CD1c-positive myeloid dendritic cell (primary cell): ENCODE results near the gene FHL3.
A peak's percentile ranks its signal among the peaks of the same experiment; 100 is the strongest.

Experiments
- DNase-seq: peaks from one replicate; pipeline ENCODE4 v3.0.0-alpha.2; 2016; ENCODE audit errors: extremely low spot score

Gene FHL3

DNA sequence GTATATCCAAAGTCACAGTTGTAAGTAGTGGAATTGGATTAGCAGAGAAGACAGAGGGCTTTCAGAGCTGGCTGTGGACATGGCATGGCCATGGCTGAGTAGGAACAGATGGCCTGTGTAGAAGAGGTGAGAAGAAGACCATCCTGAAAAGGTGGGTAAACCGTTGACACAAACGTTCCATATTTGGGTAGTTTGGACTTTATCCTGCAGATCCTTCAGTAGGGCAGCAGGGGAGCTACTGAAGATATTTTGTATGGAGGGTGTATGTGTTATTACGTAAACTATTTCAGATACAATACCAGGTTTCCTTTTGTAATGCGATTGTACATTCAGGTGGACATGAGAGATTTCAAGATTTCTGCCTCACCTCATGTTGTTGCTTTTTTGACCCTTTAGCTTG is 8.9 kb upstream of the FHL3 start:
- DNase-seq: no peak

DNA sequence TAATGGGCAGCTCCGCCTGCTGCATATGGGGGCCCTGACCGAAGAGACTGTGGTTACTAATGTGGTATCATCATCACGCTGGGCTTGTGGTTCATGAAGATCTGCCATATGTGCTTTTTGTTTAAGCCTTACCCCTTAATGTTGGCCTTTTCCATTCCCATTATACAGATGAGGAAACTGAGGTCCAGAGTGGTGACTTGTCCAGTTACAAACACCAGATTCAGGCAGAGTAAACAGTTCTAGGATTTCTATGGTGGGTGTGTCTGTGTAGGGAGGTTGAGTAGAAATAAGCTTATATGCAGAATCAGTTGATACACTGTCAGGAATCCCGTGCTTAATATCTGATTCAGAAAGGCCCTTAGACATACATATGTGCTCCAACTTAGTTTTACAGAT is 7.9 kb upstream of the FHL3 start:
- no peak for DNase-seq

DNA sequence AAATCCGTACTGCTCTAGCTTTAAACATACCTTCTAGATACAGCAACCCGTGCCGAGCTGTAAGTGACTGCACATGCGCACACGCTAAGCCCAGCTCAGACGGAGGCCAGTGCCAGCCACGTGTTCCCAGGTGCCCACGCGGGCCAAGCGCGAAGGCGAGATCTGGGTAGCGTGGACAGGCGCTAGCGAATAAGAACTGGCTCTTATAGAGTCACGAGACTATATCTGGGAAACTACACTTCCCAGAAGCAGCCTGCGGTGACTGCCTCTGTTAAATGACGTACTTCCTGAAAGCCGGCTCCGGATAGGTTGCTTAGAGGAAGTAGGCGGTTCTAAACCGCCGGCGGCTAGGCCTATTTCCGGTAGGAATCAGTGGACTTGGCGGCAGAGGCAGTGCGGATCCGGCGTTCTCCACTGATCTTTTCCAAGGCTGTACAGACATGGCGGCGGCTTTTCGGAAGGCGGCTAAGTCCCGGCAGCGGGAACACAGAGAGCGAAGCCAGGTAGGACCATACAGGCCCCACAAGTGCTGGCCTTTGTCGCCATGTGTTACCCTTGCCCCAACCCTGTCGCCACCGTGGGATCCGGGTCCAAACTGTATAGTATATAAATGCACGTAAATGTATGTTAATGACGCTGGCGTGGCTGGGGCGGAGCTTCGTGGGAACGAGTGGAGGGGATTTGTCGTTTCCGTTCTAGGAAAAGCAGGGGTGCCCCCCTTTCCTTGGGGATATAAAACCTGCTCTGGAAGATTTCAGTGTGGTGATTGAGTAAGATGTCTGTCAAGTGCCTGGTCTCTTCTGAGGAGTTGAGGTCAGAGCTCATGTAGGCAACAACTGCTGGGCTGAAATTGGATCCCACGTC is 7.3 kb upstream of the FHL3 start, which contains the start of gene UTP11:
TSS of gene UTP11 (plus strand) at position 372 of the 864 bp plus-strand sequence. CDS start at position 441, 69 bp downstream.
- DNase-seq: peak; percentile 98

DNA sequence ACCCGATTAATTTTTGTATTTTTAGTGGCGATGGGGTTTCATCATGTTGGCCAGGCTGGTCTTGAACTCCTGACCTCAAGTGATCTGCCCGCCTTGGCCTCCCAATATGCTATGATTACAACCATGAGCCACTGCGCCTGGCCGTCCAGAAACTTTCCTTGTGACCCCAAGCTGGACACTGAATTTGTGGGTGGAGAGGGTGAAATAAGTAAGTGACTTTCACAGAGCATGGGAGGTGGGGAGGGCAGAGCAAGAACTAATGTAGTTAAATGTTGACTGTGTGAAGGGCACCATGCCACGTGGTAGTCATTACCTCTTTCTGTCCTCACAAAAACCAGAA is 4.5 kb upstream of the FHL3 start:
- DNase-seq: no peak

DNA sequence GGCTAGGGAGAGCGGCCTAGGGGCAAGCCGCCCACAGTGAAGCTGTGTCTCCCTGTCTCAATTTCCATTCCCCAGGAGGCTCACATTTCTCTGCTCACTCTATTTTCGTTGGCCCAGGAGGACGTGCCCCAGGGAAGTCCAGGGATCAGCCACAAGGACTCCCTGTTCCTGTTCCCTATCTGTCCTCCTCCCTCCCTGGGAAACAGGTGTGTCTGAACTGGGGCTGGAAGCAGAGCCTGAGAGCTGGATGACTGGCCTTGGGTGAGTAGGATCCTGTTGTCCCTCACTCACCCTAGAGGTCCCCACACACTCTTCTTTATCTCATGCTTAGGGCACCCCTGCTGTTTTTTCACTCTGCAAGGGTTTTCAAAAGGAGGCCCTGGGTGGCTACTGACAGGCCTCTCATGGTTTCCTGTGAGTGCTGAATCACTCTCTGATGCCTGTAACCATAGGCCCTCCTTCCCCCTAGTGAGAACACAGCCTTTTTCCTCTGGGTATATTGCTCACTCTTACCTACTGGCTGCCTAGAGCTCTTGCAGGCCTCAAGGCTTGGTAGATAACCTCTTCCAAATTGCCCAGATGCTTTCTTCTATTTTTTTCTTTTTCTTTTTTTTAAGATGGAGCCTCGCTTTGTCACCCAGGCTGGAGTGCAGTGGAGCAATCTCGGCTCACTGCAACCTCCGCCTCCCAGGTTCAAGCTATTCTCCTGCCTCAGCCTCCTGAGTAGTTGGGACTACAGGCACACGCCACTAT is 4.0 kb upstream of the FHL3 start:
- DNase-seq: peak; percentile 40

DNA sequence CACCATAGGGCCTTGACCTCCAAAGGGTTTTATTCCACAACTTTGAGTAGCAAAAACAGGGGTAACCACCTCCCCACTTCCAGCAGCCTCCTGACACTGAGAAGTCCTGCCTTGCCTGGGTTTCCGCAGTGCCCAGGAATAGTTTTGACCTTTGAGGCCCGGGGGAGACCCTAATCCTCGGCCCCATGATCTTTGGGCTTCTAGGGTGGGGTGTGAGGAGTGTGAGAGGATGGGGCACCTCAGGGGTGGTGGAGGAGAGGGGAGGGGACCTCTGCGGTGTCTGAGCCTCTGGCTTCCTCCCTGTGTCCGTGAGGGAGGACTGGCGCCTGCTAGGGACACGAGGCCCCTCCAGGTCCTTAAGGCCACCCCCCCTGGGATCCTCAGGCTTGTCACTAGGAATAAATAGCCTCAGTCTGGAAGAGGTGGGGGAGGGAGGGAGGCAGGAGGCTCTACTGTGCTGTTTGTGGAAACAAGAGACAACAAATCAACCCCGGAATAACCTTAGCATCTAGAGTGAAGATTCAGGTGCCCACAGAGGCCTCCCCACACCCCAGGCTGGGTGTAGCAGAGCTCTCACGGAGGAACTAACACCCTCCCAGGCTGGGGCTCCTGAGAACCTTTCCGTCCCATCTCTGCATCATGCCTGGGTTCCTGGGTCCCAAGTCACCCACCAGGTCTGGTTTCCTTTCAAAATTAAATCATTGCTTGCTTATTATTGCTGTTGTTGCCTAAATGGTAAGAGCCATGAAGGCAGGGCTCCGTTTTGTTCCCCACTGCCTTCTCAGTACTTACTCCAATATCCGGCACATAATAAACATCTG is 904 bp upstream of the FHL3 start:
- peak; percentile 4 for DNase-seq

DNA sequence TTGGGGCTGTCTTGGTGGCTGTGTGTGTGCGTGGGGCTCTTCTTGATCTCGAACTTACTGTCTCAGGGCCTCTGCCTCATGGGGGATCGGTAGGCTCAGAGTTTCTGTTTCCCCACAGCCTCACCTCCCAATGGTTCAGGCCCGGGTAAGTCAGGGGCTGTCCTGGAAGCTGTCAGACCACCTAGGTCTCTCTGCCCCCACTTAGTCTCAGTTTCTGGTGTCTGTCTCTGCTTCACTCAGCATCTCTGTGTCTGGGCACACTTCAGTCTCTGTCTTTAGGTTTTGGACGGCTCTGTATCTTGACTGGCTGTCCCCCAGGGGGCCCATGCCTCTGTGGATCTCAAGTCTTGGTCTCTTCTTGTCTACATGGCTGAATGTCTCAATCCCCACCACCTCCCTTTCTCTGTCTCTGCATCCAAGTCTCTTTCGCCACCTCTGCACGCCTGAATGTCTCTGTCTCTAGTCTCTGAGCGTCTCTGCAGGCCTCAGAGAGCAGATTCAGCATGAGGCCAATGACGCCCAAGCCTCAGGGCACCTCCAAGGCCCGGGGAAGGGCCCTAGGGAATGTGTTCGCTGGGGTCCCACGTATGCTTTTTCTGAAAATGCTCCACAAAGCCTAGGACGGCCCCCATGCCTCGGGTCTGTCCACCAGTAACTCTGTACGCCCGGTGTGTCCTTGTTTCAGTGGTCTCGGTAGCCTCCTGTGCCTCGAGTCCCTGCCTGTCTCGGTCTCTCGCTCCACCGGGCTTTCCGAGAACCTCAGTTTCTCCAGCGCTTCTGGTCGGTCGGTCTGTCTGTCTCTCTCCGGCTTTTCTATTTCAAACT is 818 bp downstream of the FHL3 start:
- DNase-seq: no peak

DNA sequence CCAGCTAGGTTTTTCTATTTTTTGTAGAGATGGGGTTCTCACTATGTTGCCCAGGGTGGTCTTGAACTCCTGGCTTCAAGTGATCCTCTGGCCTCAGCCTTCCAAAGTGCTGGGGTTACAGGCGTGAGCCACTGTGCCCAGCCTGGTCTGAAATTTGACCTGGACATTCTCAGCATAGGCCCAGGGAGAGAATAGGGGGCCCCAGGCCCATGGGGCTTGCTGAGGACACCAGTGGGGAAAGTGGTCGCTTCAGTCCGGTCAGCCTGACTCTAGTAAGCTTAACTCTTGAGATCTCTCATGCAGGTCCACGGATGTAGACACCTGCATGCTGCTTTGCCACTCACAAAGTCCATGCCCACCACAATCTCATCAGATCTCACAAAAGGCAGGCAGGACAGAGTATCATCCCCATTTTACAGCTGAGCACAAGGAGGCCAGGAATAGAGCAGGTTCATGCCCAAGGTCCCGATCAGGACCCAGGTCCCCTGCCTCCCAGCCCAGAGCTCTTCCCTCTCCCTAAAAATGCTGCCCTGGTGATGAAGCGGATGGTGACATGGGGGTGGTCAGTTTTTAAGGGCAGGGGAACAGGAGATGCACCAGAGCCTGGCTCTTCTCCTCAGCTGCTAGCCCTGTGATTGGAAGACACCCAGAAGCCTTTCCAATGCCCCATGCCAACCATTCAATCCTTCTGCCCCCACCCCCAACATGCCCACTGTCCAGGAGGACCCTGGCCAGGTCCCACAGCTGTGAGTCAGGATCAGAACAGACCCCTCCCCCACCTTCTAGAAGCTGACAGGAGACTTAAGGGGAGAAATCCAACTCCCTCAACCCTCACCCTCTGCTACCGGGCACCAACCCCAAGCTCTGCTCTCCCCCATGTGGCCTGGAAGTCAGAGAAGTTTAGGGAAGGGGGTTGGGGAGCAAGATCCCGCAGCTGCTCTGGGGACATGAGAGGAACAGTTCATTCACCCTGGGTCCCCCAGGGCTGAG is 1.8 kb downstream of the FHL3 start:
- peak; percentile 10 for DNase-seq

DNA sequence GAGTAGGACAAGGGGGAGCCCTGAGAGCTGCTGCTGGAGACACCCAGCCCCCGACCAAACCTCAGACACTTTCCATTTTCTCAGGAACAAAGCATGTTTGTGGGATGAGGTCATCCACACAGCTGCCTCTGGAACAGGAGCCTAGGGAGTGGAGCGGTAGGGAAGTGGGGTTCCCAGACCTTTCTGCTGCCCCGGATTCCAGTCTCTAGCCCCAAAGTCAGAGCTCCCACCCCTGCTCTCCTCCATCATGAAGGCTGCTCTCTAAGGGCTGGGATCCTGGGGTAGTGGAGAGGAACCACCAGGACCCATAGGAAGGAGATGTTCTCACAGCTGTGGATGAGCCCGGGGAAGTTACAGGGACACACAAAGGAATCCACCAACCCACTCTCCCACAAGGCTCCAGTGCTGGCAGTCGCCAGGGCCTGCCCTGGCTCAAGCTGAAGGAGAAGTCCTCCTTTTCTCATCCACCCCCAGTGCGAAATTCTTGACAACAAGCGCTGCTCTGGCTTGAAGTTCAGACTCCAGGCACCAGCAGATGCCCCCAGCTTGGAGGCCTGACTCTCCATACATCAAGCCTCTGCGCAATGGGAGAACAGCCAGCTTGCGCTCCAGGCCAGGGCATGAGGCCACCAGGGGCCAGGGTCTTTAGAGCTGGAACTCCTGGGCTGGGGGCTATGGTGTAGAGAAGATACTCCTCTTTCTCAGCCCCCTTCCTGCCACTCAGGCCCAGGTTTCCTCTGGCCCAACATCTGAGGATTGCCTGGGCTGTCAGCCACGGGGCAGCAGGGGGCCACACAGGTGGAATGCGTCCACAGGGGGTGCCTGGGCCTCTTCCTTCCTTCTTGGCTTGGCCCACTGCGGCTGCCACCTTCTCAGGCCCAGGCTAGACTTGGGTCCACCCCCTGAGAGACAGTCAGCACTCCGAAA is 4.5 kb downstream of the FHL3 start:
- DNase-seq: peak; percentile 56

DNA sequence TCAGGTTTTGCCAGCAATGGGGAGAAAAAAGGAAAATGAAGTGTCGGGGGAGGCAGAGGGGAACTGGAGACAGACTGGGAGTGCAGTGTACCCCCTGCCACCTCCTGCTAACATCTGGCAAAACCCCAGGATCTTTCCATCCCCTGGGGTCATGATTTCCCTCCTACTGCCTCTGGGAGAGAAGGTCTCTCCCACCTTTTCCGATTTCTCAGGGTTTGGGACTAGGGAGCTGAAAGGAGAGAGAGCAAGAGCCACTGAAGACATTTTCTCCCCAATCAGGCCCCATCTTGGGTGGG is 5.1 kb downstream of the FHL3 start:
- DNase-seq: no peak

DNA sequence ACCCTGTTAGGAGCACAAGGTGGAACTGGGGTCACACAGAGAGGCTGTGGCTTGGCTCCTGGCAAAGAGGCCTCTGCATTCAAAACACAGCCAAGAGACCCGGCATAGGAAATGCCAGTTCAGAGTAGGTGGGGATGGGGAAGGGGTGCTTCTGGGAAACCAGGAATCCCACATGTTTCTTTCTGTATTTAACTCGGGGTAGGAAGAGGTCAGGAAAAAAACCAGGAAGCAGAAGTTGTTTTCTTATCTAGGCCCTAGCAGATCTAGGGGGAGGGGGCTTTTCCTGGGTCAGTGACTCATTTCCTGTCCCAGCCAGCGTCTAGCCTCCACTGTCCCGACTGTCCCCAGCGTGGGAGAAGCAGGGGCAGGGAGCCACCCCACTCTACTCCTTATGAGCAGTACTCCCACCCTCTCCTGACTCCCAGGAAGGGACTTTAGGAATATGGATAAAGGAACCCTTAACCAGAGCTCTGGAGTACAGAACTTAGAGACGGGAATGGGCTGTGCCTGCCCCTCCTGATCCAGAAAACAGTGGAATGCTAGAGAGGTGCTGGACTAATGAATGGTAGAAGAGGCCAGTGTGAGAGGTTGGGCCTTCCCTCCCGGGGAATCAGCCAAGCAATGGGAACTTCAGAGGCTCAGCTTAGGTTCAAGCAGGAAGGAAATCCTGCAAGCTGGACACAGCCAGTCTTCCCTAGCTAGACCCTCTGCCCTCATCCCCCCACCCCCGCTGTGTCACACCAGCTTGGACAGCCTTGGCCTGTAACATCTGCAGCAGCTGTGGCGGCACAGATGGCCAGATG is 5.7 kb downstream of the FHL3 start:
- peak; percentile 73 for DNase-seq

DNA sequence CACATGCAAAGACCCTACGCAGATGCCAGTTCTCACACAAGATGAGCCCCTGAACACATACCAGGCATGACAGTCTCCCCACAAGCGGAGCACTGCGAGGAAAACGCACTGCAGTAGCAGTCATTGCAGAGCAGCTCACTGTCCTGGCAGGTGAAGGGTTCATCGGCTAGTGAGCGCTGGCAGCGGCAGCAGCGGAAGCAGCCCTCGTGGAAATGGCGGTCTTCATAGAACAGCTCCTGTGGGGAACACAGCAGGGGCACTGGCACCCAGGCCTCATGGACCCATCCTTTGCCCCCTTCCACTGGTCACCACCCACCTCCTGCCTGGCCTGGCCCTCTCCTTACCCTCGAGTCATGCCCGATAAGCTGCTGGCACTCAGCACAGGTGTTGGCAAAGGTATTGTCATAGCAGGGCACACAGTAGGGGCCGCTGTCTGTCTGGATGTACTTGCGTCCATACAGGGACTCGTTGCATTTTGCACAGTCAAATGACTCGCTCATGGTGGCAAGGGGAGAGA is 6.3 kb downstream of the FHL3 start:
- DNase-seq: no peak

DNA sequence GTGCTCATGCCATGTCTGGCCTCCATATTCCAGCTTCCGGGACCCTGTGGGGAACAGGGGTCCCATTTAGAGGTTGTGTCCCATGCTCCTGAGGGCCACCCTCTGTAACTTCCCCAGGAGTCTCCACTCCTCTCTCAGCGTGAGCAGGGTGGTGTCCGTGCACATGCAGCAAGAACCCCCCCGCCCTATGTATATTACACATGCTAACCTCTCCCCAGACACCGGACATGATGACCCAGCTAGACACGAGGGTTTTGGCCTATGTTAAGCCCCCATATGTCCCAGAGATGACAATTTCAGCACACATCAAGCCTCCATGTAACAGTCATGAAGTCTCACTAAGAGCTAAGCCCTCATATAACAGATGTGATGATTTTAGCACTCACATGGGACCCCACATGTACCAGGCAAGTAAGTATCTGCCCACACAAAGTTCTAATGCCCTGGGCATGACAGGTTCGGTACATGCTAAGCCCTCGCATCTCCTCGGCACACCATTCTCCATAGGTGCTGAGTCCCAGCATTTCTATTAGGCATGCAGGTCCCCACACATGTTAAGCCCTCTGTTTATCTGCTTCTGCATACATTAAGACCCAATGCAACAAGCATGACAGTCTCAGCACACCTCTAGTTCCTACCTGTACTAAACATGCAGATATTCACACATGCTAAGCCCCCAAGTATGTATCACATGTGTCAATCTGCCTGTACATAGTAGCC is 7.1 kb downstream of the FHL3 start:
- no peak for DNase-seq

DNA sequence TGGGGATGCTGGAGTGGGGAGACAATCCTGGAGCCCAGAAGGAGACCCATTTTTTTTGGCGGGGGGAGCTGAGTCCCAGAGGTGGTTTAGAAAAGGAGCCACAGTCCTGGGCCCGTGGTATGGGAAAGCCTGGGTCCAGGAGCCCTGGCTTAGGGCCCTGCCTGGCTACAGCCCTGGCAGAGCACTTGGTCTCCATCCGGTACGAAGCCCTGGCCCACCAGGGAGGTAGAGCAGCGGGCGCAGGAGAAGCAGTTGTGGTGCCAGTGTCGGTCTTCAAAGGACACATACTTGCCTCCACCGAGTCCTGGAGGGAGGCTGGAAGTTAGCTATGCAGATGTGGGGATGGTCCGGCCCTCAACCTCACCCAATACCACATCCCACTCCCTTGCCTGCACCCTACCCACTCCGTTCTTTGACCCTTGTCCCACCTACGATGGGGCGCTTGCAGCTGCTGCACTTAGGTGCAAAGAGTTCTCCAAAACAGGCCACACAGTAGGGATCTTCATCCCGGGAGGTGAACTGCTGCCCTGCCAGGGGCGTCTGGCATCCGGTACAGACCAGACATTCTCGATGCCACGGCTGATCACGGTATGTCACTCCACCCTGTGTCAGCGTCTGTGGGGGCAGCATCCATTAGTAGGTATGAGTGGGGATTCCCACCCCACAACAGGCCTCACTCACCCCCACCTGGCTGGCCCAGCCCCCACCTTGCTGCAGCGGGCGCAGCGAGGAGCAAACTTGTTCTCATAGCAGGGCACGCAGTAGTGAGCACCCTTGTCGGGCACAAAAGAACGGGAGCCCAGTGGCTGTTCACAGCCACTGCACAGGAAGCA is 7.8 kb downstream of the FHL3 start:
- DNase-seq: no peak

DNA sequence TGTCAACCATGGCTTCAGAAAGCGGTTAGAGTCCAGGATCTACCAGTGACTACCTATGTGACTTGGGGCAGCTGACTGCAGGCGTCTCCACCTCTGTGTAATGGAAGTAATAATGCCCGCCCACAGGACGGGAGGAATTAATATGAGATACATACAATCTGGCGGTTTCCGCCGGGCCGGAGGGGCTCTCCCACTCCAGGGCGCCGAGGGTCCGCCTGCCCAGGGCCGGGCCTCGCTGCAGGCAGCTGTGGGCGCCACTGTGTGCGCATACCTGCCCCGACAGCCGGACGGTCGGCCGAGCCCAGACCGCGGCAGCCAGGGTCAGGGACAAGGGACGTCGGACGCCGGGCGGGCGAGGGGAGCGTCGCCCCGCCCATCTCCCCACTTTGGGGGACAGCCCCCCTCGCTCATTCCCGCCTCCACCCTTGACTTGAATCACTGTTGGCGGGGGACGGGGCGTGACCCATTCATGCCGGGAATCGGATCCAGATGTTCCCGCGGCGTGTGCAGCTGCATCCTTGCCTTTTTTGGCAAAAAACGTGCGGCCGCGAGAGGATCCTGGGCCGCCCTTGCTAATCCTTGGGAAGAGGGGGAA is 9.5 kb downstream of the FHL3 start:
- DNase-seq: peak; percentile 39

DNA sequence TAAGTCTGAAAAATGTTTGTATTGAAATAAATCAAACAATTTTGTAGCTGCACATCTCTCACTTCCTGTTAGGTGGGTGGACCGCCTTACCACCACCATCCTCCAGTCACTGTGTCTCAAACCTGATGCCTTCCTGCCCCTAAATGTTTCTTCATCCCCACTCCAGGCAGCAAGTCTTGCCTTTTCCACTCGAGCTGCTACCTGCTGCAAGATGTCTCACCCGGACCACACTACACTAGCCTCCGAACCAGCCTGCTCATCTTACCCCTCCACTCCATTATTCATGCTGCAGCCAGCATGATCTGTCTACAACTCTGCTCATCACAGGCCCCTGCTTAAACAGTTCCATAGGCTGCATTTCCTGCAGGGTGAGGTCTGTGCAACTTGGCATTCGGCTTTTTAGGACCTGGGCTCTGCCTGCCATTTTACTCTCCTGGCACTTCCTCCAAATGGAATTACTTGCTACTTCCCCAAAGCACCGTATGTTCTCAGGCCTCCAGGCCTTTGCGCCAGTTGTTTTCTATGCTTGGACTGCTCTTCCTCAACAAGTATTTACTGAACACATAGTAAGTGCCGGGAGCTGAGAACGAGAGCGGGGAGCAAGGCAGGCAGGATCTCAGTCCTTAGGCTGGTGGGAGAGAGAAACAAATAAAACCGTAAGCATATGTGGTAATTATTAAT is 10.3 kb downstream of the FHL3 start:
- DNase-seq: peak; percentile 73
